HTERT RPE-1 (cell line): ENCODE measurements around the gene NRXN3.
"Not testable (repeated sequence)": the region's sequence is repeated elsewhere in the genome, so short reads cannot be mapped to it uniquely, and the experiment has no call there.

Experiments used
- in situ Hi-C: fragments of 300-500 bp; cut with MboI; formaldehyde crosslinking; loops from 4 replicates; pipeline ENCODE4 v1.14.3; 2020; ENCODE audit warnings: low sequenced_read_pairs

The NRXN3 gene

DNA sequence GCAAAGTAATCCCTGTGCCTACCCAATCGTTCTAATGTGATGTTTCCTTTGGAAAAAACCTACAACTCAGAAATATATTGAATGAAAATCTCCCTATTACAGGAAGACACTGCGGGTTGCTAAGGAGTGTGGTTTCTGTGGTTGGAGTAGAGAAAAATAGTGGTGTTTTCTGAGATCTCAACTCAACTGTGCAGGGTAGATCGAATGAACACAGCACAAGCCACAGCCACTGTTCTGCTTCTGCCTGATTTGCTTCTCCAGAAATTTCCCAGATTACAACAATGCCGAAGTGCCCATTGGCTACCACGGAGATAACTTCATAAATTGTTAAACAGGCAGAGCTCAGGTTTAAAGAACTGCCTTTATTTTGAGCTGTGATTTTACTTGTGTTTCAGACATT is 1560.8 kb downstream of the NRXN3 start:
- in situ Hi-C loops: no loop called here

DNA sequence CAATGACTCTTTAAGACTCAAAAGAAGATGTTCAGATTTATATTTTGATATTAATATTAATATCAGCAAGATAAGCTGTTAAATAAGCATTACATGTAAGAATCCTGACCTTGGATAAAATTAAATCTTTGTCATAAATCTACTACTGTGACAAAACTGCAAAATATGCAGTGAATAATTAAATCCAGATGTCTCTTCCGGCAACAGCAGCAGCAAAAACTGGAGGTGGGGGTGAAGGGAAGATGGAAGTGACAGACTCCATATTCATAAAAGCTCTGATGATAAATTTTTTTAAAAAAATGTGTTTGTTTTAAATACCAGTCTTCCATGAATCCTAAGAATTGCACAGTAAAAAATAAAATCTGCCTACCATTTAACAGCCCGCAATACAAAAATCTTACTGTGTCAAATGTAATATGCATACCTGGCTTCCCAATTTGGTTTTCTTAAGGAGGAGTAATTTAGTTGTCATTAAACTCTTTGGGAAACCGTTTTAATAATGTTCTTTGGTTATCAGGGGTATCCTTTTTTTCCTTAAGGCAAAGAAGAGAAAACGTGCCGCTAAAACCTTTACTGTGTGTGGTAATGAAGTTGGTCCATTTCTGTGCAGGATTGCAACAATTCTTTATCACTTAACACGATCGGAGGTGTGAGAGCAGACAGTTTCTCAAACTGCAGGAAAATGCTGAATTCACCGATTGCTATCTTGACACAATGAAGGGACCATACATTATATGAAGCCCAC is 1562.9 kb downstream of the NRXN3 start:
- in situ Hi-C loops: no loop called here

DNA sequence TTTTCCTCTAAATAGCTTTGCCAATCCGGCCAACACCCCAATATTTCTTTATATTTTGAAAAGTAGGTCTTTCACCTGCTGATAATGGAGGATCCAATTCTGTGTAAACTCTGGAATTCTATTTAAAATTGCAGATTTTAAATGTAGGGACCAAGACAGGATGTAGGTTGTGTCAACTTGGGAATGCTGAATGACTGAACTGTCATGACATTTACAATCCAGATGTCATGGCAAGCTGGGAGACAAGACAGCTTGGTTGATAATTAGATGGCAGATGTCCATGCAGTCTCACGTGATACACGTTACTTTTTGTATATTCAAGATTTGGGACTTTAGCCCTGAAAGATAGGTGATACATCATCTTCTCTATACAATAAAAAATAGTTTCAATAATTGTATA is 1564.0 kb downstream of the NRXN3 start:
- in situ Hi-C loops: no loop called here

DNA sequence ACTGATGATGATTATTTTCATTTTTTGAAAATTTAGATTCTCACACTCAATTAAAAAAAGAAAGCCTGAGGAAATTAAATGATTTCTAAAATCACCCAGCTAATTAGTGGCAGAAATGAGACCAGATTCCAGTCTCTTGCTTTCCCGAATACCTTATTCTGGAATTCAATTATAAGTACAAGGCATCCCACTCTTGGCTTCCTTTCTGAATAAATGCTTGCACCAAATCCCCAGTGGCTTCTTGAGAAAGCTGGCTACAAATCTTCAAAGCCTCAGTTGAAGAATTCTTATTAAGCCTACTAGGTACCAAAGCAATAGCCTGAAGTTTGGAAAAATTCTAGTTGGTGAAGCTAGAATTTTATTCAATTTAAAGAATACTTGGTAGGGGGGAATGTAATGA is 1564.5 kb downstream of the NRXN3 start:
- in situ Hi-C loops: no loop called here

DNA sequence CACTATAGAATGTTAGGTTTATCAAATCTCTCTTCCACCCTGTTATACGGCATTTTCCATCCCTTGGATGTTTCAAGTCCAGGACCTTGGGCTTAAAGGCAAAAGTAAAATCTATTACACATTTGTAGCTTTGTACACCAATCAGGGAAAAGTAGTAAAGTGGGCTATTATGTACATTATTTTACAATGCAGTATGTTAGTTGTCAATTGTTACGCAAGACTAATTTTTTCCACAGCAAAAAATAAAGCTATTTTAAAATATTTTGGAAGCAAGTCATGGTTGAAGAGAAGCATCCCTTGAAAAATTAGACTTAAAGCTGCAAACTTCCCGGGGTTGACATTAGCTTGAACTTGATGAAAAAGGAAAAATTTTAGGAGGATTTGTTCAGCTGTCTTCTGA is 1564.9 kb downstream of the NRXN3 start:
- in situ Hi-C loops: no loop called here

DNA sequence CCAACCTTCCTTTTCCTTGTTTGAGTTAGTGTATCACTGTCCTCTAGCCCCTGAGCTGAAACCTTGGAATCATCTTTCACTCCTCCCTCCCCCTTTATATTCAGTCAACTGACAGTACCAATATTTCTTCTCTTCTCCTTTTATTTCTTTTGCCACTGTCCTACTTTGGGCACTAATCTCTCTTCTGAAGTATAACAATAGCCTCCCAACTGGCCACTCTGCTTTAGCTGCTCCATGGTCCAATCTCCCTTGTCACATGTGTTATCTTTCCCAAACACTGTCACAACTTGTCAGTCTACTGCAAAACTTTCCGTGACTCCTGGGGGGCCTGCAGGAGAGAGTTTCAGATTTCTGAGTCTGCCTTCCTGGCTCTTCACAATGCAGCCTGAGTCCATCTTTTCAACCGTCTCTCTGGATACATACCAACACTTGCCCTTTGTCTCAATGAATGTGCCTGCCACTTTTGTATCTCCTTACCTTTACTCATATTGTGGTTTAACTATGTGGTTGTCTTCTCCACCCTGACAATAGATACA is 1570.0 kb downstream of the NRXN3 start:
- in situ Hi-C loops: no loop called here

DNA sequence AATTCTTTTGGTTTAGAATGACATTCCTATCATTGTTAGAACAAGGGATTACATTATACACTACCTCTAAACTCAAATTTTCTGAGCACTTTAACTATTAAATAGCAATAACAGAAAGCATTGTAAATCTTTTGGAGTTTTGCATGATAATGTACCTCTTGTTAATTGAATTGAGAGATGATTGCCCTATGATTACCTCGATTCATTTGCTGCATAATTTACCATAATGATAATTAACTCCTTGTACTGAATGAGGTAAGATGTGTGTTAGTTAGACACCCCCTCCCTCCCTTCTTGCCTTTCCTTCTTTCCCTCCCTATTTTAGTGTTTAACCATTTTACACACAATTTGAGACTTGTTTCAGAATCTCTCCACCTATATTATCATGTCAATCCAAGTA is 1572.0 kb downstream of the NRXN3 start:
- in situ Hi-C loops: no loop called here

DNA sequence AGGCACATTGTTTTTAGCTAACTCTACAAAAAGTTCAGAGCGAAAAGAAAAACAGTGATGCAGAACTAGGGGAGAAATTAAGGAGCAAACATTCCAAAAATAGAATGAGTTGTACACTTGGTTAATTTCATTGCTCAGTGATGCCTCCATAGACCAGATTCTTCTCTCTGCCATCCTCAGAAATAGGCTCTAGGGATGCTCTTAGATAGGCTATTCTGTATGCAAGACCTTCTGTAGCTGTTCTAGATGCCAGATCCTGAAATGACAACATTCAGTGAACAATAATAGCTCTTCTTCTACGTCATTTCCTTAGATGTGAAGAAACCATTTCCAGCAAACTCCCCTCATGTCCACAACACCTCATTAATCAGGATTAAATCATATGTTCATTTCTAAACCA is 1574.9 kb downstream of the NRXN3 start:
- in situ Hi-C loops: no loop called here

DNA sequence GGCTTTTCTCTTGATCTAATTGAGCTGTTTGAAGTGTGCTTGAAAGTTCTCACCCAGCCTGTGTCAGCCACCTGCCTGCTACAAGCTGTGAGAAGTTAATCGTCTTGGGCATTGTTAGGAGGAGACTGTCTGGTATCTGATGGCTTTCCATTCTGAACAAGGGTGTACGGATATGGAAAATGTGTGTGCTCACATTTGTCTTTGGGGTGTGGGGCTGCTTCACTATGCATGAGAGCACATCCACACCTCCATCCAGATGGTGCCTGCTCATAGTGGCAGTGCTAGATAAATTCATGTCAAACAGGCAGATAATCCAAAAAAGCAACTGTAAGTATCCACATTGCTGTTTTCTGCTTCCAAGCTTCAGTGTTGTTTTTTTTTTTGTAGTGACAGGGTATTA is 1578.9 kb downstream of the NRXN3 start:
- in situ Hi-C loops: no loop called here

DNA sequence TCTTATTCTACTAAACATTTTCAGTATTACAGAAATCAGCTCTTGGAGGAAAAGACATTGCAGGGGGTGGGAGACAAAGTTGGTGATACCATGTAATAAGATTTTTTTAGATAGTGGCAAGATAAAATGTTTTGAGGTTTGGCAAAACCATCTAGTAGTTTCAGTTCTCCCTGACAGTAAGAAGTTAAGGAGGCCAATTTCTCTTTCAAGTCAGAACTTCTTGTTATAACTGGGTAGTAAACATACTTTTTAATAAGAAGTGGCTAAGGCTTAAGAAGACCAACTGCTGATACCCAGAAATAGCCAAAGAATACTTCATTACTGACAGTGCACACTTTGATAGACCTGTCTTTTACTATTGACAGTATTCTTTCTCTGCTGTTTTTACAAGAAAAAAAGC is 1588.8 kb downstream of the NRXN3 start:
- in situ Hi-C loops: no loop called here

DNA sequence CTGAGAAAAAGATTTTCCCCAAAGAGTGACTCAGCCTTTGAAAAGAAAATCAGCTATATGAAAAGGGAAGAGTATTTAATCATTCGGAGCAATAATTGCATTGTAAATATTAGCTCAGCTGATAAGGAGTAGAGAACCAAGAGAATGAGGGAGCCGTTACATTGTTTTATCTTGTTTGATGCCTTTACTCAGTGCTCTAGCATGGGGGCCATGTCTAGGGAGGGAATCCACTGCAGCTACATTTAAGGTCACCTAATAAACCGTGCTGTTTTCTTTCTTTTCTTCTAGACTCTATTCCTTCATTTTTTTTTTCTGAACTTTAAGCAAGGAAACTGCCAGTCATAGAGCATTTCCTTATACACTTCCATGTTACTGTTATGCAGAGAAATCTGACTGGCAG is 1594.2 kb downstream of the NRXN3 start:
- in situ Hi-C loops: no loop called here

DNA sequence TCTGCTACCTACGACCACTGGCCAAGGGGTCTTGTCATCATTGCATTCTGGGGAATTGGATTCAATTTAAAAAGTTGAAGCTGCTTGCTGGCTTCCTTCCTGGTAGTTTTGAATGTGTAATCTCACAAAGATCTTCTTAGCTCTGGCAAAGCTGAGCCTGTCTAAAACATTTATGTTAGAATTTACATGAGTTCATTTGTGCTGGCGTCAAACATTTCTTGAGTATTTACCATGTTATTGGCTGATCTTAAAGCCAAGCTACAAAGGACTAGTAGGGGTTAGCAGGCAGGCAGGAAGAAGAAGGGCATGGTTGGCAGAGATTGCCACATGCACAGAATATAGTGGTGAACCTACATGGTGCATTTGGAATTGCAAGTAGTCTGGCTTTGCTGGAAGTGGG is 1596.3 kb downstream of the NRXN3 start:
- in situ Hi-C loops: no loop called here

DNA sequence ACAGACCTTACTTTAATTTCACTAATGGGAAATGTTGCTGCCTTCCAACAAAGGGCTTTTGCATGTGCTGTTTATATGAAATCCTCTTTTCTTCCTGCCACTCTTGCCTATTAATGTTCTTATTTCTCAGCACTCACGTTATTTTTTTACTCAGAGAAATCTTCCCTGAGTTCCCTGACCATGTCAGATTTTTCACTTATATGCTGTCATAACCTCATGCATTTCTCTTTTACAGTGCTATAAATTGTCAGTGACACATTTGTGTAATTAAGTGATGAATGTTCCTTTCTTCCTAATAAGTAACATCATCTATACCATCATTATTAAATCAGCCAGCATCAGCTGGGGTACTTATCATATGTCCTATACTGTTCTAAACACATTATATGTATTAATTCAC is 1597.1 kb downstream of the NRXN3 start:
- in situ Hi-C loops: no loop called here

DNA sequence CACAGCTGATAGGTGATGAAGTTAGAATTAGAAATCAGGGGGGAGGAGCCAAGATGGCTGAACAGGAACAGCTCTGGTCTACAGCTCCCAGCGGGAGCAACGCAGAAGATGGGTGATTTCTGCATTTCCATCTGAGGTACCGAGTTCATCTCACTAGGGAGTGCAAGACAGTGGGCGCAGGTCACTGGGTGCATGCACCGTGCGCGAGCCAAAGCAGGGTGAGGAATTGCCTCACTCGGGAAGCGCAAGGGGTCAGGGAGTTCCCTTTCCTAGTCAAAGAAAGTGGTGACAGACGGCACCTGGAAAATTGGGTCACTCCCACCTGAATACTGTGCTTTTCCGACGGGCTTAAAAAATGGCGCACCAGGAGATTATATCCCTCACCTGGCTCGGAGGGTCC is 1597.5 kb downstream of the NRXN3 start:
- in situ Hi-C loops: not testable (repeated sequence)

DNA sequence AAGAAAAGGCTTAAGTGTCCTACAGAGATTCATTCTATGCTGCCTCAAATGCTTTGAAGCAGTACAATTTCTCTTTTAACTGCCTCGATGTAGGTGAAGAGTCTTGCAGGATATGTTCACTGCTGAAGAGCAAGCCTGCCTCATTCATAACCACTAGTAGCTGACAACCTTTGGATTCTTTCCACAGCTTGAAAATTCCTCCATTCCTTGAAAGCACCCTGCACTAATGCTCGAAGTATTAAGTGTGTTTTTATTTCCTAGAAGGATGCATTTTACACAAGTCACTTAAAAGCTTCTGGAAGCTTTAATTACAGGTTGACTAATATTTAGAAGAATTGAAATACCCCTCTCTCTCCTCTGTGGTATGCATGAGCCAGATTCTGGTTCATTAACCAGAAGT is 1611.7 kb downstream of the NRXN3 start:
- in situ Hi-C loops: no loop called here

DNA sequence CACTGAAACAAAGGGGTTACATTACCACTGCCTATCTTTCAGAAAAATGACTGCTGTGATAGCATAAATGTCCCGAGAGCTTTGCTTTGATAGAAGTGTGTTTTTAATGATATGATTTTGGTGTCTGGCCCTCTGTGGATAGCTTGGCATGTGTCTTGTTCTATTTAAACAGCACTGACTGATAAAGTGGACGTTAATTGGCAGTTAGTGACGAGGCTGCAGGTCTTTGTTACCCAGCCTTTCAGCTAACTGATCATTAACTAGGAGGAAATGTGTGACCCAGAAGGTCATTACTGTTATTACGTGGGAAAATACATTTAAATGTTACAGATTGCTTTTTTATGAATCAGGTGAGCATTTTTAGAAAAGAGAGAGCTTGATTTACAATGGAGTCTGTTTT is 1612.9 kb downstream of the NRXN3 start:
- in situ Hi-C loops: no loop called here

DNA sequence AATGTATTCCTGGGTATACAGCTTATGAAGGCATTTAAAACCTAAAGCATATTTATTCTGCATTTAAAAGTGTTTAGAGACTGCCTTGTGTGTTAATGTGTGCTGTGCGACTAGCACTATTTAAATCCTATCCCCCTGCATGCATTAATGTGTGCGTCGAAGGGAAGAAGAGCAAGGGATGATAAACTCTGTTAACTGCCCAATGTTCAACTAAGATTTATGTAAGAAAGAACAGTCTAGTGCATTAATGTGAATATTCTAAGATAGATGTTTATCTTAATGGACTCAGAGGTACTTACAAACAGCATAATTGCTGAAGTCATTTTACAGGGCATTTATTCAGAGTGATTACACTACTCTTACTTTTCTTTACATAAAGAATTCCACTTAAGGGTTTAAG is 1616.3 kb downstream of the NRXN3 start:
- in situ Hi-C loops: no loop called here

DNA sequence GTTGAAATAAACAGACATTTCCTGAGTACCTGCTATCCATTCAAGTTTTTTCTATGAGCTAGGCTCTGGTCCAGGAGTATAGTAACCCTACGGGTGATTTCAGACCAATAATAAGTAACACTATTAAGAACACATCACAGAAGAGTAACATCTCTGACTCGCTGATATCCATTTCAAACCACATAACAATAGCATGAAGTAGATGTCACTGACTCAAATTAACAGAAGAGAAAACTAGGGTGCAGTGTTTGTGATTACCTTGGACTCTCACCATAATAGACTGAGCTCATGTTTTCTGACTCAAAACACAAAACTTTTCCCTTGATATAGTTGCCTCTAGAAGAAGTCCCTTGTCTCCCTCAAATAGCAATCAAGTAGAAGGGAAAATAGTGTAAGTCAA is 1618.2 kb downstream of the NRXN3 start:
- in situ Hi-C loops: no loop called here

DNA sequence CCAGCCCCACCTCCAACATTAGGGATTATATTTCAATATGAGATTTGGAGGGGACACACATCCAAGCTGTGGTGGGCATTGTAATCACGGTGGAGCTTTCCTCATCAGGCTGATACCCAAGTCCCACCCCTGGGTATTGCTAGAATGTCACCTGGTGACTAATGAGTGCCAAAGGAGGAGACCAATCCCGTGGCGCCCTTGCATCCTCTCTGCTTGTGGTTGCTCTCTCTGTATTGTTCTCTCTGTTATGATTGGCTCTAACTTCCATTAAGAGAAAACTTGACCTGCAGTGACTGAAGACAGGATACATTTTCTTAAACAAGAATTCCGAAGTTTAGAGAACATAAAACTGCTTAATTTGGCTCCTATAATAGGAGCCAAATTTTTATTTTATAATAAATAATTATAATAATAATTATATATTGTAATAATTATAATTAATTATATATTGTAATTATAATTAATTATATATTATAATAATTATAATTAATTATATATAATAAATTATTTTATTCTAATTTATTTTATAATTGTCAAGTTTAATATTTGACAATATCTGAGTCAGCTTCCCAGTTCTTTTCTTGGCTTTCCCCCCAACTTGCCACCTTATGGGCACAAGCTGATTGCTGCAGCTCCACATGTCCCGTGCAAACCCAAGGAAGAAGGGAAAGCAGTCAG is 1621.0 kb downstream of the NRXN3 start:
- in situ Hi-C loops: no loop called here

DNA sequence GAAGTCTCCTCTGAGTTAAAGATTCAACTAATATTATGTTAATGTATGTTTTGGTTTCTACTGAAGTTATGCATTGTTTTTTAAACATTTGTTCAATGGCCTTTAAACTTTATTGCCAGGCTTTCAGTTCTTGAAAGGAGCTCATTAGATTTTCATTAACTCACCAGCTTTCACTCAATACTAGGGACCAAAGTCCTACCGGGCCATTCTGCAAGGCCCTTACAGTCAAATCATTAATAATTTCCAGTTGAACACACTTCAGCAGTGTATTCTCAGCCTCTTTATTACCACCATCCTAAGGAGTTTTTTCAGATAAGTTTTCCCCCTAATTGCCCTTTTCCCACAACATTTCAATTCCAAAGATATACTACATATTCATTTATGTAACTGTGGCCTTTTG is 1631.9 kb downstream of the NRXN3 start:
- in situ Hi-C loops: no loop called here

DNA sequence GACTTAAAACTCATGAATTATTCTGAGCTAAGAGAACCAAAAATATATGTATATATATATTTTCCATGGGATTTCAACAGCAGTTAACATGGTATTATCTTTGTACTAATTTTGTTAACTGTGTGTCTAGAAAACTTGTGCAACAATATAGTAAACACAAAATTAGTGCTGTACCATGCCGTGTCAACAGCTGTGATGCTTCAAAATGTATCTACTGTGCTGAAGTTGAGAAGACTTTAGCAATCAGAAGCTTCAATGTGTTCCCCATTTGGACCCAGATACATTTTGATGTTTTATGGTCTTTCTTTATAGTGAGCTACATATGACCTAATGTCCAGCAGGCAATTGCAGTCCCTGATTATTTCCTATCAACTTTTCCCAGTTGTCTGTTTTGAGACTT is 1635.5 kb downstream of the NRXN3 start:
- in situ Hi-C loops: no loop called here

DNA sequence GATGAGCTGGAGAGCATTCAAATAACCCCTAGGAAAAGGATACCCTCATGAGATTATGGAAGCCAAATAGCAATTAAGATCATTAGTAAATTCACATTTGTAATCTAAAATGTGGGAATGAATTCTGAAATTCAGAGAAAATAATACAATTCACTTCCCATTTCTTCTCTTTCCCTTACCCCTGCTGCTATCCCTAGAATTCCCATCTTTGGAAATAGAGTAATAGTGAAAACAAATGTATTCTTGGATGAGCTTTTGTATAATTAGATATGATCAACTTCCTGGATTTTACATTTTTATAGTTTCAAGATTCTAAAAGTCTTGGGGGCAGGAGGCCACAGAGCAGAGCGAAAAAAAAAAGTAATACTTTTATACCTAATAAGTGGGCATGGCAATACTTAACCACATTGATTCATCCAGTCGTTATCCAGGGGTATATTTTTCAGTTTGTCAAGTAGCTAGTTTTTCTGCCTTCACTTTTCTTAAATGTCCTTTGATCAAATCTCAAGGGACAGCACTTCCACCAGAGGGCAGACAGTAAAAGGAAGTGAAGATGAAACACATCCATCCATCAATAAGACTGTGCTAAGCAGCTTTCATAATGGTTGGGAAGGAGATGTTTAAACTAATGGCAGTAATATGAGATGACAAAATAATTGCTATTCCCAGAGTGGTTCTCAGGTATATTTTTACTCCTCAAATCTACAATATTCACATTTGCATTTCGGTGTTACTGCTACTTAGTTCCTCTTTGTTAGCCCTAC is 1639.9 kb downstream of the NRXN3 start:
- in situ Hi-C loops: no loop called here
